DND-41 (cell line): ENCODE data around the gene NOD2.

Experiments used
- ATAC-seq: fragments of 200-7000 bp; cut with Tn5 transposase; 3 replicates; pipeline ENCODE4 v1.9.1; 2021; ENCODE audit warnings: low read depth; ENCODE audit not compliant: insufficient read depth
- DNase-seq: peaks from one replicate; pipeline ENCODE4 v3.0.0-alpha.2; 2020
- H2AFZ ChIP-seq: 2 replicates; pipeline ENCODE4 v1.6.0; 2012; ENCODE audit warnings: low read depth, low read length
- H3K27ac ChIP-seq: 2 replicates; pipeline ENCODE4 v1.5.1; 2012; ENCODE audit warnings: low read length, inconsistent platforms
- H3K27me3 ChIP-seq: fragments of 200-600 bp; sonication (generic); 2 replicates; pipeline ENCODE4 v1.6.0; 2012; ENCODE audit warnings: low read length, mild to moderate bottlenecking, inconsistent platforms; ENCODE audit not compliant: insufficient read depth, poor library complexity
- H3K36me3 ChIP-seq: 2 replicates; pipeline ENCODE4 v1.5.1; 2012; ENCODE audit warnings: low read length, inconsistent platforms; ENCODE audit not compliant: insufficient read depth
- H3K4me1 ChIP-seq: 2 replicates; pipeline ENCODE4 v1.5.1; 2012; ENCODE audit warnings: mild to moderate bottlenecking, low read length; ENCODE audit not compliant: insufficient read depth
- H3K4me2 ChIP-seq: 2 replicates; pipeline ENCODE4 v1.6.0; 2012; ENCODE audit warnings: mild to moderate bottlenecking, moderate library complexity, low read length, inconsistent platforms; ENCODE audit not compliant: insufficient read depth
- H3K4me3 ChIP-seq, 2 experiments: fragments of 200-600 bp in 1 of 2; shearing (Covaris generic) in 1 of 2; 2 replicates each; pipeline ENCODE4 v1.5.1; 2012 to 2016; ENCODE audit warnings: inconsistent platforms in 2 of 2, low read length in 2 of 2, mild to moderate bottlenecking in 2 of 2, low read depth in 1 of 2, moderate library complexity in 1 of 2
- H3K79me2 ChIP-seq: 2 replicates; pipeline ENCODE4 v1.6.0; 2012; ENCODE audit warnings: low read length, inconsistent platforms; ENCODE audit not compliant: insufficient read depth
- H3K9ac ChIP-seq: 2 replicates; pipeline ENCODE4 v1.6.0; 2012; ENCODE audit warnings: low read depth, mild to moderate bottlenecking, inconsistent platforms, low read length, moderate library complexity
- H3K9me3 ChIP-seq: 2 replicates; pipeline ENCODE4 v1.5.1; 2012; ENCODE audit warnings: low read length, moderate library complexity, mild to moderate bottlenecking, inconsistent platforms; ENCODE audit not compliant: insufficient read depth, severe bottlenecking
- H4K20me1 ChIP-seq: 2 replicates; pipeline ENCODE4 v1.6.0; 2012; ENCODE audit warnings: low read length; ENCODE audit not compliant: insufficient read depth
- EZH2 ChIP-seq: IDR thresholded peaks from 3 replicates; pipeline ENCODE4 v1.6.1; 2012; ENCODE audit warnings: borderline replicate concordance, low read depth, mild to moderate bottlenecking, moderate library complexity, low read length, inconsistent platforms; ENCODE audit not compliant: severe bottlenecking
- TF ChIP-seq, protein P1 (sequence below): IDR thresholded peaks from 2 replicates; pipeline ENCODE4 v1.5.1; 2012; ENCODE audit warnings: borderline replicate concordance, low read length, moderate library complexity, mild to moderate bottlenecking; ENCODE audit not compliant: poor library complexity, severe bottlenecking; ENCODE audit errors: extremely low read depth

The NOD2 gene

GRCh38 chr16:50708373-50709060 lies 15.1 kb downstream of the NOD2 start:
- H3K27ac ChIP-seq: no peak overlapping the region
- no peak for ATAC-seq
- no peak for TF ChIP-seq EZH2
- TF ChIP-seq, protein P1, sequence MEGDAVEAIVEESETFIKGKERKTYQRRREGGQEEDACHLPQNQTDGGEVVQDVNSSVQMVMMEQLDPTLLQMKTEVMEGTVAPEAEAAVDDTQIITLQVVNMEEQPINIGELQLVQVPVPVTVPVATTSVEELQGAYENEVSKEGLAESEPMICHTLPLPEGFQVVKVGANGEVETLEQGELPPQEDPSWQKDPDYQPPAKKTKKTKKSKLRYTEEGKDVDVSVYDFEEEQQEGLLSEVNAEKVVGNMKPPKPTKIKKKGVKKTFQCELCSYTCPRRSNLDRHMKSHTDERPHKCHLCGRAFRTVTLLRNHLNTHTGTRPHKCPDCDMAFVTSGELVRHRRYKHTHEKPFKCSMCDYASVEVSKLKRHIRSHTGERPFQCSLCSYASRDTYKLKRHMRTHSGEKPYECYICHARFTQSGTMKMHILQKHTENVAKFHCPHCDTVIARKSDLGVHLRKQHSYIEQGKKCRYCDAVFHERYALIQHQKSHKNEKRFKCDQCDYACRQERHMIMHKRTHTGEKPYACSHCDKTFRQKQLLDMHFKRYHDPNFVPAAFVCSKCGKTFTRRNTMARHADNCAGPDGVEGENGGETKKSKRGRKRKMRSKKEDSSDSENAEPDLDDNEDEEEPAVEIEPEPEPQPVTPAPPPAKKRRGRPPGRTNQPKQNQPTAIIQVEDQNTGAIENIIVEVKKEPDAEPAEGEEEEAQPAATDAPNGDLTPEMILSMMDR: no peak

DNA sequence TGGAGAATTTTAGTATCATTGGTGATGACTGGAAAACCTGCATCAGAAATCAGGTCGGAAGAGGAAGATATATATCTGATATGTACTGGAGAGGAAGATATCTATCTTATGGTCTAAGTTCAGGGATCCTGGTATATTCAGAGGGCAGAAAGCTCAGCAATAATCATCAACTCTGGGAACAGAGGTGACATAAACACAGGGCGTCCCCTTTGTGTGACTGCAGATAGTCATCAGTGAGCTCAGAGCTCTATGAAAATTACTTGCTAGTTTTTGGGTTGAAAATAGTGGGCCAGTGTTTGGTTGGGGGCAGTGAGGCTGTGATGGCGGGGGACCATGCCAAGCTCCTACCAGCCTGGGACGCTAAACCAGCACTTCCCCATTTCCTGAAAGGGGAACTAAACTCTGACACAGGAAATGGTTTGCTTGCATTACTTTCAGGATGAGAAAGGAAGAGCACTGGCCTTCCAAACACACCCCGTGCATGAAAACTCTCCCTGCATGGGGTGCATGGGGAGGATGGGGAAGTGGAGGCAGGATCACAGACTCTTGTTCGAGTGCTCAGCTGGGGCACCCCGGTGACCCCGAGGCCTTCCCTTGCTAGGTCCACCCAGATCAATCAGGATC lies 15.8 kb downstream of the NOD2 start:
- DNase-seq (no peak), ATAC-seq (no peak)
- no peaks in the 10 kb centered on the region for H3K36me3 ChIP-seq

More at GRCh38 chr16:50708373-50709060, 15.1 kb downstream of the NOD2 start:
- H3K9me3 ChIP-seq: peaks cover 9% of the 10 kb centered on the region
- H4K20me1 ChIP-seq: no peaks in the 10 kb centered on the region; the same call in 1 of the 2 replicates
- no peaks in the 10 kb centered on the region for H3K4me1 ChIP-seq
- H3K27me3 ChIP-seq: no peaks in the 10 kb centered on the region
- no peaks in the 10 kb centered on the region for H3K36me3 ChIP-seq
- no peaks in the 10 kb centered on the region for H3K79me2 ChIP-seq
- no peak overlapping the region for H3K9ac ChIP-seq
- no peak for DNase-seq
- no peak overlapping the region for H3K4me2 ChIP-seq
- no peak overlapping the region for H3K4me3 ChIP-seq
- H2AFZ ChIP-seq: no peak overlapping the region

DNA sequence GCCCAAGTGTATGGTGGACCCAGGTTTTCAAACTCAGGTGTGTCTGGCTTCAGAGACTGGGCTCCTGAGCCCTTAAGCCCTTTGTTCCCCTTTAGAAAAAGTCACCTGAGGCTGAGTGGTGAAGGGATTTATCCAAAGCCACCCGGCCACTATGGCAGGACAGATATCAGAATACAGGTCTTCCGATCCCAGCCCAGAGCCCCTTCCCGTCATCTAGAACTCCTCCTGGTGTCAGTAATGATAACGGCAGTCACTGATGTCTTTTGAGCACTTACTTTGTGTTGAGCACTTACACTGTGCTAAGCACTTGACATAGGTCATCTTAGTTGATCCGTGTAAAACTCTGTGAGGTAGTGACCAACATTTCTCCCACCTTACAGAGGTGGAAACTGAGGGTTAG lies 16.6 kb downstream of the NOD2 start:
- no peaks in the 10 kb centered on the region for H3K27me3 ChIP-seq
- no peaks in the 10 kb centered on the region for H3K36me3 ChIP-seq
- no peak for DNase-seq
- ATAC-seq: no peak
- no peaks in the 10 kb centered on the region; the same call in 1 of the 2 replicates for H4K20me1 ChIP-seq
- H3K4me3 ChIP-seq: no peak overlapping the region
- H3K4me2 ChIP-seq: no peak overlapping the region
- no peaks in the 10 kb centered on the region for H3K4me1 ChIP-seq
- no peaks in the 10 kb centered on the region for H3K79me2 ChIP-seq
- H2AFZ ChIP-seq: no peak overlapping the region
- no peak for TF ChIP-seq EZH2
- TF ChIP-seq, protein P1: no peak
- H3K9ac ChIP-seq: no peak overlapping the region
- no peak overlapping the region for H3K27ac ChIP-seq
- no peaks in the 10 kb centered on the region for H3K9me3 ChIP-seq

More for the DNA sequence above, 15.8 kb downstream of the NOD2 start:
- no peak overlapping the region for H3K4me2 ChIP-seq
- H3K79me2 ChIP-seq: no peaks in the 10 kb centered on the region
- H3K27ac ChIP-seq: no peak overlapping the region
- H3K27me3 ChIP-seq: no peaks in the 10 kb centered on the region
- TF ChIP-seq, protein P1: no peak
- no peak for TF ChIP-seq EZH2
- peaks cover 2% of the 10 kb centered on the region for H3K9me3 ChIP-seq
- no peak overlapping the region for H3K9ac ChIP-seq
- H3K4me1 ChIP-seq: no peaks in the 10 kb centered on the region
- no peak overlapping the region for H2AFZ ChIP-seq
- H3K4me3 ChIP-seq: no peak overlapping the region
- no peaks in the 10 kb centered on the region; the same call in 1 of the 2 replicates for H4K20me1 ChIP-seq
